Thyroid gland (tissue), 4 donors: ENCODE results near the gene JAG2.

ENCODE experiments used
- POLR2A ChIP-seq, 2 donors: fragments of 450-650 bp; IDR thresholded peaks; one replicate each; pipeline ENCODE4 v1.6.1; 2017; ENCODE audit warnings: antibody characterized with exemption in 2 of 2, mild to moderate bottlenecking in 2 of 2, moderate library complexity in 1 of 2
- TF ChIP-seq, protein P1 (sequence below), 6 experiments: fragments of 200-600 bp in 3 of 6; fragments of 450-650 bp in 3 of 6; sonication (generic) in 3 of 6; IDR thresholded peaks; one replicate each; pipeline ENCODE4 v1.5.1; 2016 to 2019; ENCODE audit warnings: antibody characterized with exemption in 6 of 6, mild to moderate bottlenecking in 2 of 6, inconsistent platforms in 1 of 6, moderate library complexity in 1 of 6

DNA sequence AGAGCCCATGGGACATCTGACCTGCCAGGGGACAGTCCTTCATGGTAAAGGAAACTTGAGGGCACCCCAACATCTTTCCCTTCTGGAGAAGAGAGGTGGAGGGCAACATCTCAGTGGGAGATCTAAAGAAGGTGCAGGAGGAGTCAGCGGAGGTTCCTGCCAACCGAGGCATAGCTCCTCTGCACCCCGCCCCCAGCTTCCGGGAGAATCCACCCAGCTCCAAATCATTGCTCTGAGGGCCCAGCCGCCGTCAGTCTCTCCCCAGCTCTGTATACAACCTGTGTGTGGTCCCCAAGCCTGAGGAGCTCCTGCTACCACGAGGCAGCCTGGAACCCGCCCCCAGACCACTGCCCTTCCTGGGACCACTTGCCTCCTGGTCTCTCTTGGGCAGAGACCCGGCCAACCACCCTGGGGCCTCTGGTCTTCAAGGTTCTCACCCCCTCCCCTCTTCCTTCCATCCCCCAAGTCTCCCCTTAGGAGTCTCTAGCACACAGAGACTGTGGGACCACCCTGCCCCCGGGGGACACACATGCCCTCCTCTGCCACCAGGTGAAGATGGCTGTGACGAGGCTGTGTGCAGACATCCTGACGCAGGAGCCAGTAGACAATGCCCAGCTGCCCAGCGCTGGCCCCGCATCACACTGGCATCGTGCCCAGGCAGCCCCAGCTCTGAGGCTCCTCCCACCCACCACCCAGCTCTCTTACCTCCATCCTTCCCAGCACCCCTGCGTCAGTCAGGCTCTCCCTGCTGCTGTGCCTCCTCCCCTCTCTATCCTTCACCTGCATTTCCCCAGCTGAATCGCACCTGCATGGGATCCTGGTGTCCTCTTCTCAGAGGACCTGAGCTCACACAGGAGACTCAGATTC lies 25.6 kb upstream of the JAG2 start:
- TF ChIP-seq, protein P1, sequence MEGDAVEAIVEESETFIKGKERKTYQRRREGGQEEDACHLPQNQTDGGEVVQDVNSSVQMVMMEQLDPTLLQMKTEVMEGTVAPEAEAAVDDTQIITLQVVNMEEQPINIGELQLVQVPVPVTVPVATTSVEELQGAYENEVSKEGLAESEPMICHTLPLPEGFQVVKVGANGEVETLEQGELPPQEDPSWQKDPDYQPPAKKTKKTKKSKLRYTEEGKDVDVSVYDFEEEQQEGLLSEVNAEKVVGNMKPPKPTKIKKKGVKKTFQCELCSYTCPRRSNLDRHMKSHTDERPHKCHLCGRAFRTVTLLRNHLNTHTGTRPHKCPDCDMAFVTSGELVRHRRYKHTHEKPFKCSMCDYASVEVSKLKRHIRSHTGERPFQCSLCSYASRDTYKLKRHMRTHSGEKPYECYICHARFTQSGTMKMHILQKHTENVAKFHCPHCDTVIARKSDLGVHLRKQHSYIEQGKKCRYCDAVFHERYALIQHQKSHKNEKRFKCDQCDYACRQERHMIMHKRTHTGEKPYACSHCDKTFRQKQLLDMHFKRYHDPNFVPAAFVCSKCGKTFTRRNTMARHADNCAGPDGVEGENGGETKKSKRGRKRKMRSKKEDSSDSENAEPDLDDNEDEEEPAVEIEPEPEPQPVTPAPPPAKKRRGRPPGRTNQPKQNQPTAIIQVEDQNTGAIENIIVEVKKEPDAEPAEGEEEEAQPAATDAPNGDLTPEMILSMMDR (IDR thresholded peaks at IDR 0.05): no peak
- TF ChIP-seq POLR2A (IDR thresholded peaks at IDR 0.05): no peak
